ENCODE results near the gene NHLRC1.

- no peak for TF ChIP-seq CTCF (IDR thresholded peaks at IDR 0.05)
- no peak for TF ChIP-seq POLR2AphosphoS5 (IDR thresholded peaks at IDR 0.05)
Observed at GRCh38 chr6:18132346-18132745, 9.9 kb upstream of the NHLRC1 start.

Measured in gastroesophageal sphincter (tissue), 3 donors.